Adrenal gland (tissue), 12 donors: ENCODE measurements around the gene UBE2D2. TPM values are rescaled to one million over a fixed set of nuclear protein-coding genes. Genes with fewer than 3 reads are reported as not detected.
A peak's percentile ranks its signal among the peaks of the same experiment; 100 is the strongest.
"Not testable (repeated sequence)": the region's sequence is repeated elsewhere in the genome, so short reads cannot be mapped to it uniquely, and the experiment has no call there.

Experiments used
- DNase-seq, 7 donors: peaks; one replicate each; pipeline ENCODE4 v3.0.0-alpha.2; 2019 to 2020
- H3K27ac ChIP-seq, 5 donors: fragments of 200-600 bp; sonication (generic) in 4 of 5; 1 replicate in 3 of 5; 2 replicates in 2 of 5; pipeline versions ENCODE4 v1.5.1 to v1.8.0; 2016 to 2020; ENCODE audit warnings: mild to moderate bottlenecking in 1 of 5
- H3K27me3 ChIP-seq: fragments of 200-600 bp; 2 replicates; pipeline ENCODE4 v1.8.0; 2021
- H3K36me3 ChIP-seq, 2 donors: fragments of 200-600 bp; replicated peaks in 1 of 2; 1 replicate in 1 of 2; 2 replicates in 1 of 2; pipeline versions ENCODE4 v1.5.1 to v1.8.0; 2018 to 2022
- H3K4me1 ChIP-seq, 2 donors: fragments of 200-600 bp; replicated peaks in 1 of 2; 1 replicate in 1 of 2; 2 replicates in 1 of 2; pipeline versions ENCODE4 v1.5.1 to v1.8.0; 2018 to 2021
- H3K4me3 ChIP-seq, 4 donors: fragments of 200-600 bp; sonication (generic) in 3 of 4; one replicate each; pipeline ENCODE4 v1.5.1; 2016 to 2018
- H3K9me3 ChIP-seq, 3 donors: fragments of 200-600 bp; sonication (generic) in 1 of 3; replicated peaks in 1 of 3; 1 replicate in 2 of 3; 2 replicates in 1 of 3; pipeline versions ENCODE4 v1.5.1 to v1.8.0; 2016 to 2021
- CTCF ChIP-seq, 6 experiments: fragments of 450-650 bp in 4 of 6; fragments of 200-600 bp in 2 of 6; sonication (generic) in 1 of 6; IDR thresholded peaks; 1 replicate in 5 of 6; 2 replicates in 1 of 6; pipeline versions ENCODE4 v1.5.1 to v1.8.0; 2016 to 2021; ENCODE audit warnings: antibody characterized with exemption in 6 of 6, mild to moderate bottlenecking in 2 of 6, moderate library complexity in 1 of 6
- POLR2A ChIP-seq, 2 donors: fragments of 450-650 bp; IDR thresholded peaks; one replicate each; pipeline ENCODE4 v1.6.1; 2017; ENCODE audit warnings: antibody characterized with exemption in 2 of 2, mild to moderate bottlenecking in 2 of 2, moderate library complexity in 1 of 2
- WGBS, 4 donors: extraction: QIAGEN DNeasy Blood & Tissue Kit in 2 of 4; methylation state at CpG; one replicate each; pipeline versions ENCODE4 v1.1.5 to v1.1.7; 2013 to 2017; 5-methylcytosine and 5-hydroxymethylcytosine counted together
- intact Hi-C, 2 donors: fragments of 100-400 bp; cut with DNase I; formaldehyde crosslinking; loops; one replicate each; pipeline versions ENCODE4 v1.14.1 to v1.15.0; 2022 to 2023
- polyA plus RNA-seq, 3 donors: library from polyadenylated mRNA; stranded (reverse); fragments of 200-250 nt in 2 of 3; fragments of 350-450 nt in 1 of 3; fragmentation: Illumina TruSeq in 1 of 3; extraction: RNeasy Lipid Tissue Mini Kit (QIAGEN cat#74804) in 1 of 3; gene quantifications; one replicate each; pipeline ENCODE4 v1.2.3, GENCODE V29; 2013 to 2014
- total RNA-seq, 9 donors: library from RNA; depleted of rRNA in 4 of 9; stranded (reverse); fragments of >200 nt in 4 of 9; fragments of 120-200 nt in 1 of 9; fragmentation: NEBNext Ultra II Directional in 1 of 9; extraction: Animal tissue kit (Norgen Biotek cat#: 25700) in 1 of 9; gene quantifications; one replicate each; pipeline versions ENCODE4 v1.1.0 to v1.2.4, GENCODE V29; 2013 to 2023
- donor health status: healthy with polysubstance abuse.
- donor health status: Bipolar disorder and iron deficiency.
- donor health status: DM: yes; HTN: yes; CAD: no.
- donor health status: DM: no; HTN: no; CAD: no.
- donor health status: DM: no; HTN: no; CAD: no.
- donor health status: DM: yes; HTN: yes; CAD: no.

The UBE2D2 gene
- total and polyA plus RNA-seq, 12 donors: 43.5 to 189 (median 84.9) TPM

GRCh38 chr5:139593716-139594319 lies 32.7 kb downstream of the UBE2D2 start:
- DNase-seq: peak in 4 of 7 donors; percentile 29 to 51 (median 40)
- intact Hi-C loops: no loop called here
- H3K27ac ChIP-seq: no peak overlapping the region
- H3K4me1 ChIP-seq: peaks cover 5 to 13% of the 10 kb centered on the region in 2 donors
- 27 to 41% (median 36%) methylated on average over 3 of the region's 3 CpGs for WGBS, 4 donors
- no peak for TF ChIP-seq POLR2A (IDR thresholded peaks at IDR 0.05)
- no peak for TF ChIP-seq CTCF (IDR thresholded peaks at IDR 0.05)
- H3K9me3 ChIP-seq: no peaks in the 10 kb centered on the region
- H3K36me3 ChIP-seq: no peaks in the 10 kb centered on the region
- H3K4me3 ChIP-seq: no peak overlapping the region
- H3K27me3 ChIP-seq: no peaks in the 10 kb centered on the region

GRCh38 chr5:139597134-139597533 lies 36.0 kb downstream of the UBE2D2 start:
- no peak for DNase-seq
- peaks cover 8 to 12% of the 10 kb centered on the region in 2 donors for H3K4me1 ChIP-seq
- H3K4me3 ChIP-seq: no peak overlapping the region
- intact Hi-C loops: no loop called here
- H3K36me3 ChIP-seq: peaks cover 0 to 21% of the 10 kb centered on the region in 2 donors
- no peaks in the 10 kb centered on the region for H3K9me3 ChIP-seq
- no peak overlapping the region for H3K27ac ChIP-seq
- H3K27me3 ChIP-seq: no peaks in the 10 kb centered on the region
- no peak for TF ChIP-seq POLR2A (IDR thresholded peaks at IDR 0.05)
- no peak for TF ChIP-seq CTCF (IDR thresholded peaks at IDR 0.05)

- H3K36me3 ChIP-seq: peaks cover 0 to 33% of the 10 kb centered on the region in 2 donors
- intact Hi-C loops, H3K27ac ChIP-seq, H3K9me3 ChIP-seq, H3K4me3 ChIP-seq, H3K27me3 ChIP-seq, DNase-seq, H3K4me1 ChIP-seq: not testable (repeated sequence)
- WGBS, 4 donors: 95 to 98% (median 97%) methylated on average over 5 of the region's 5 CpGs
These were observed 37.4 kb downstream of the UBE2D2 start for GRCh38 chr5:139598601-139598965.

GRCh38 chr5:139600336-139600949 lies 39.3 kb downstream of the UBE2D2 start:
- Histone ChIP-seq H3K4me1 (peaks cover 0 to 7% of the 10 kb centered on the region in 2 donors), H3K36me3 (peaks cover 0 to 33% of the 10 kb centered on the region in 2 donors), H3K27ac (no peak overlapping the region), H3K9me3 (no peaks in the 10 kb centered on the region), H3K27me3 (no peaks in the 10 kb centered on the region), H3K4me3 (no peak overlapping the region)
- WGBS, 4 donors: 79 to 90% (median 86%) methylated on average over 7 of the region's 7 CpGs
- intact Hi-C loops: no loop called here
- TF ChIP-seq POLR2A (IDR thresholded peaks at IDR 0.05): no peak
- no peak for TF ChIP-seq CTCF (IDR thresholded peaks at IDR 0.05)
- peak in 1 of 7 donors; percentile 42 for DNase-seq

GRCh38 chr5:139601429-139601828 lies 40.3 kb downstream of the UBE2D2 start:
- intact Hi-C loops: no loop called here
- Histone ChIP-seq H3K27me3 (no peaks in the 10 kb centered on the region), H3K4me1 (peaks cover 0 to 7% of the 10 kb centered on the region in 2 donors), H3K4me3 (no peak overlapping the region), H3K9me3 (no peaks in the 10 kb centered on the region), H3K27ac (no peak overlapping the region), H3K36me3 (peaks cover 0 to 33% of the 10 kb centered on the region in 2 donors)
- DNase-seq: peak in 1 of 7 donors; percentile 43
- TF ChIP-seq POLR2A (IDR thresholded peaks at IDR 0.05) (no peak), CTCF (IDR thresholded peaks at IDR 0.05) (no peak)
- 94 to 95% (median 95%) methylated on average over 10 to 12 of the region's 12 CpGs for WGBS, 4 donors

- intact Hi-C loops, H3K27me3 ChIP-seq, H3K27ac ChIP-seq, H3K9me3 ChIP-seq, H3K4me1 ChIP-seq, H3K4me3 ChIP-seq: not testable (repeated sequence)
- DNase-seq: peak in 2 of 7 donors; percentile 29 to 52
- peaks cover 0 to 33% of the 10 kb centered on the region in 2 donors for H3K36me3 ChIP-seq
- WGBS, 4 donors: 80 to 87% (median 85%) methylated on average over 9 of the region's 9 CpGs
These were observed 40.8 kb downstream of the UBE2D2 start for GRCh38 chr5:139601948-139602347.
